OCI-LY7 (cell line): ENCODE data around the gene ID2.

Experiments used
- EZH2phosphoT487 ChIP-seq: fragments of 200-600 bp; sonication (generic); IDR thresholded peaks from 2 replicates; pipeline ENCODE4 v1.6.1; 2018; ENCODE audit warnings: low read depth, borderline replicate concordance, mild to moderate bottlenecking, mixed run types, antibody characterized with exemption, low read length, moderate library complexity, mixed read lengths
- TF ChIP-seq, protein P1 (sequence below): fragments of 200-600 bp; sonication (generic); conservative IDR thresholded peaks from 2 replicates; pipeline ENCODE4 v1.5.1; 2014; ENCODE audit warnings: mild to moderate bottlenecking, antibody characterized with exemption, low read length, moderate library complexity, mixed read lengths

DNA sequence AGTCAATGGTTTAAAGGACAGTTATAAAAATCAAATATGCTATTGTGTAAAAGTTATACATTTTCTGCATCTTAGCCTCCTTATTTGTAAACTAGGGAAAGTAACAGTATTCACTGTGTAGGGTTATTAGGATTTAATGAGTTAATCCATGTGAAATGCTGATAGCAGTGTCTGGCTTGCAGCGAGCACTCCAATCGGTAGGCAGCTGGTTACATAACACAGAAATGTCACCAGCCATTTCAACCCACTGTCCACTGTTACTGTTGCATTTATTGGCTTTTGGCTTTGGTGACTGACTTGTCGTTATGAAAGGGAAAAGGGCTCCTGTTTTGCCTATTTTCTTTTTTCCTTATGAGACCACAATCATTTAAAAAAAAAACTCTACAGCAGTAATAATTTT lies 38.9 kb downstream of the ID2 start:
- TF ChIP-seq, protein P1, sequence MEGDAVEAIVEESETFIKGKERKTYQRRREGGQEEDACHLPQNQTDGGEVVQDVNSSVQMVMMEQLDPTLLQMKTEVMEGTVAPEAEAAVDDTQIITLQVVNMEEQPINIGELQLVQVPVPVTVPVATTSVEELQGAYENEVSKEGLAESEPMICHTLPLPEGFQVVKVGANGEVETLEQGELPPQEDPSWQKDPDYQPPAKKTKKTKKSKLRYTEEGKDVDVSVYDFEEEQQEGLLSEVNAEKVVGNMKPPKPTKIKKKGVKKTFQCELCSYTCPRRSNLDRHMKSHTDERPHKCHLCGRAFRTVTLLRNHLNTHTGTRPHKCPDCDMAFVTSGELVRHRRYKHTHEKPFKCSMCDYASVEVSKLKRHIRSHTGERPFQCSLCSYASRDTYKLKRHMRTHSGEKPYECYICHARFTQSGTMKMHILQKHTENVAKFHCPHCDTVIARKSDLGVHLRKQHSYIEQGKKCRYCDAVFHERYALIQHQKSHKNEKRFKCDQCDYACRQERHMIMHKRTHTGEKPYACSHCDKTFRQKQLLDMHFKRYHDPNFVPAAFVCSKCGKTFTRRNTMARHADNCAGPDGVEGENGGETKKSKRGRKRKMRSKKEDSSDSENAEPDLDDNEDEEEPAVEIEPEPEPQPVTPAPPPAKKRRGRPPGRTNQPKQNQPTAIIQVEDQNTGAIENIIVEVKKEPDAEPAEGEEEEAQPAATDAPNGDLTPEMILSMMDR, result no peak
- no peak for TF ChIP-seq EZH2phosphoT487
